ENCODE results near the gene PPP2R5C.
A peak's percentile ranks its signal among the peaks of the same experiment; 100 is the strongest.

The PPP2R5C gene

GRCh38 chr14:101915871-101916815, 154.6 kb downstream of the PPP2R5C start:
- DNase-seq: no peak

- DNase-seq: no peak
Measured at GRCh38 chr14:101916816-101917412, 155.4 kb downstream of the PPP2R5C start.

- no peak for DNase-seq
Measured at GRCh38 chr14:101917413-101918017, 156.0 kb downstream of the PPP2R5C start.

- no peak for DNase-seq
Measured at GRCh38 chr14:101918065-101918989, 156.8 kb downstream of the PPP2R5C start.

GRCh38 chr14:101920271-101920670, 158.8 kb downstream of the PPP2R5C start:
- no peak for DNase-seq

- no peak for DNase-seq
Measured at GRCh38 chr14:101922866-101923265, 161.4 kb downstream of the PPP2R5C start.

GRCh38 chr14:101925152-101925551, 163.6 kb downstream of the PPP2R5C start:
- DNase-seq: no peak

- peak in 1 of 51 donors; percentile 10 for DNase-seq
Measured at GRCh38 chr14:101926085-101926484, 164.6 kb downstream of the PPP2R5C start.

GRCh38 chr14:101926620-101927019, 165.1 kb downstream of the PPP2R5C start:
- DNase-seq: no peak

- DNase-seq: peak in 8 of 51 donors; percentile 10 to 32 (median 25)
Measured at GRCh38 chr14:101927859-101928258, 166.3 kb downstream of the PPP2R5C start.

- DNase-seq: no peak
Measured at GRCh38 chr14:101928415-101928841, 166.9 kb downstream of the PPP2R5C start.

- DNase-seq: no peak
Measured at GRCh38 chr14:101929096-101929495, 167.6 kb downstream of the PPP2R5C start.

- DNase-seq: no peak
Measured at GRCh38 chr14:101929946-101930345, 168.4 kb downstream of the PPP2R5C start.

GRCh38 chr14:101932673-101933072, 171.2 kb downstream of the PPP2R5C start:
- no peak for DNase-seq

GRCh38 chr14:101933209-101933608, 171.7 kb downstream of the PPP2R5C start:
- no peak for DNase-seq

- DNase-seq: no peak
Measured at GRCh38 chr14:101934601-101935150, 173.2 kb downstream of the PPP2R5C start.

GRCh38 chr14:101937926-101938767, 176.6 kb downstream of the PPP2R5C start:
- no peak for DNase-seq

GRCh38 chr14:101939646-101940170, 178.2 kb downstream of the PPP2R5C start:
- no peak for DNase-seq

GRCh38 chr14:101944451-101944850, 182.9 kb downstream of the PPP2R5C start:
- DNase-seq: no peak

- no peak for DNase-seq
Measured at GRCh38 chr14:101945171-101945570, 183.7 kb downstream of the PPP2R5C start.
